ENCODE measurements around the gene ALAS2.
"Not testable (repeated sequence)": the region's sequence is repeated elsewhere in the genome, so short reads cannot be mapped to it uniquely, and the experiment has no call there.

Gene ALAS2, protein sequence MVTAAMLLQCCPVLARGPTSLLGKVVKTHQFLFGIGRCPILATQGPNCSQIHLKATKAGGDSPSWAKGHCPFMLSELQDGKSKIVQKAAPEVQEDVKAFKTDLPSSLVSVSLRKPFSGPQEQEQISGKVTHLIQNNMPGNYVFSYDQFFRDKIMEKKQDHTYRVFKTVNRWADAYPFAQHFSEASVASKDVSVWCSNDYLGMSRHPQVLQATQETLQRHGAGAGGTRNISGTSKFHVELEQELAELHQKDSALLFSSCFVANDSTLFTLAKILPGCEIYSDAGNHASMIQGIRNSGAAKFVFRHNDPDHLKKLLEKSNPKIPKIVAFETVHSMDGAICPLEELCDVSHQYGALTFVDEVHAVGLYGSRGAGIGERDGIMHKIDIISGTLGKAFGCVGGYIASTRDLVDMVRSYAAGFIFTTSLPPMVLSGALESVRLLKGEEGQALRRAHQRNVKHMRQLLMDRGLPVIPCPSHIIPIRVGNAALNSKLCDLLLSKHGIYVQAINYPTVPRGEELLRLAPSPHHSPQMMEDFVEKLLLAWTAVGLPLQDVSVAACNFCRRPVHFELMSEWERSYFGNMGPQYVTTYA
- 0 reads per million in 2 donors for total RNA-seq

- DNase-seq = no peak
These were observed at the start of gene ALAS2 for GRCh38 chrX:55030271-55031205. Gene ALAS2, minus strand, starts transcription at chrX:55030977. Its CDS starts 4,977 bp downstream, at chrX:55026000.

DNA sequence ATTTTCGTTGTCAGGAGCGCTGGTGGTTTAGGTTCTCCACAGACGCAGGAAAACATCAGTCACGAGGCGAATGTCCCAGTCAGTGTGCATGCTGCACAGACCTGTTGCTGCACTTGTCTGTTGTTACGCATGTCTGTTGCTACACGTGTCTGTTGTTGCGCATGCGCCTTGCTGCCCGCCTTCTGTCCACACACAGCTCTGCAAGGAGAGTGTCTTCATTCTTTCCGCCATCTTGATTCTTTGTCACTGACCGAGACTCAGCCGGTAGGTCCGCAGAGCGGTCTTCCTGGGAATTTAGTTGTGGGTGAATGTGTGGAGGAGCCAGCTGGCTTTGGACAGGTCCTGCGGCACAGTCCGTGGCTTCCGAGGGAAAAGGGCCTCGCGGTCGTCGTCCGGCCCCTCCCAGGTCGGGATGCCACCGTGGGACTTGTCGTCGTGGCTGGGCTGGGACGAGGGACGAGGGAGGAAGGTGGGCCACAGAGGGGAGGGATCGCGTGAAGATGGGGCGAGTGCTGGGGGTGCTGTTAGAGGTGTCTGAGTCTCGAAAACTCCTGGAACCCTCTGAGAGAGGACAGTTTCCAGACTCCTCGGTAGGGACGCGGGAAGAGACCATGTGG lies 44.2 kb upstream of the ALAS2 start, which contains the start of gene PAGE2B:
Gene PAGE2B, plus strand, starts transcription at position 180 of the 617 bp plus-strand sequence. CDS start 1,012 bp downstream, outside the sequence.
- no peak for DNase-seq

GRCh38 chrX:55072286-55072685 lies 41.5 kb upstream of the ALAS2 start:
- no peak for DNase-seq

DNA sequence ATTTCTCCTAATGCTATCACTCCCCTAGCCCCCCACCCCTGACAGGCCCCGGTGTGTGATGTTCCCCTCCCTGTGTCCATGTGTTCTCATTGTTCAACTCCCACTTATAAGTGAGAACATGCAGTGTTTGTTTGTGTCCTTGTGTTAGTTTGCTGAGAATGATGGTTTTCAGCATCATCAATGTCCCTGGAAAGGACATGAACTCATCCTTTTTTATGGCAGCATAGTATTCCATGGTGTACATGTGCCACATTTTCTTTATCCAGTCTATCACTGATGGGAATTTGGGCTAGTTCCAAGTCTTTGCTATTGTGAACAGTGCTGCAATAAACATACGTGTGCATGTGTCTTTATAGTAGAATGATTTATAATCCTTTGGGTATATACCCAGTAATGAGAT lies 36.4 kb upstream of the ALAS2 start:
- not testable (repeated sequence) for DNase-seq

GRCh38 chrX:55057675-55058249 lies 27.0 kb upstream of the ALAS2 start:
- no peak for DNase-seq

DNA sequence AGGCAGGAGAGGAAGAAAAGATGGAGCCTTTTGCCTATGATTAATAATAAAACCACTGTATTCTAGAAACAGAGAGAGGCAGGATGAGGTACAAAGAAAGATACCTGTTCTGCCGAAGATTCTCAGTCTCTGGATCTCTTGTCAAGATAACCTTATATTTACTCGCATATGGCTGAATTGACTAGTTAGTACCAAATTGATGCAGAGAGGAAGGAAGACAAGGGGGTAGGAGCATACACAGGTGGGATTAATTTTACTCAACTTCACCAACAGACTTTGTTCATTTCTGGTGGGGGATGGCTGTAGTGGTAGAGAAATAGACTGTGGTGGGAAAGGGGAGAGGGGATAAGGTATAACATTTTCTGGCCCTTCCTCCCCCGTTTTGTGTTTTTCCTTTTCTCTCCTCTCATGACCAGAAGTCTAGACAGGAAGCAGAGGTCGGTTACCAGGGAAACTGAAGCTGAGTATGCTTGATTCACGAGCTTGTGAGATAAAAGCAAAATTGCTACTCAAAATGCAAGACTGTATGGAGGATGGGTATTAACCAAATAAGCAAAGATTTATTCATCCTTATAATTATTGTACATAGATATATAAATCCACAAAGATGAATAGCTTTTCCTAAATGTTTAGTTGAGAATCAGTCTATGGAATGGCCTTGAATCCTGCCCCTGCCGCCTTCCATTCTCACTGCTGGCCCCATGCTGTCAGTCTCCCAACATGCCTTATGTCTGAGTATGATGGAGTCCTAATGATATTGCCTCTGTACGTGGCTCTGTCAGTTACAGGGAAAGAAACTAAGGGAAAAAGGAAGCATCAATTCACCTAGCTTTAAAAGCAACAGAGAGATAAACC lies 26.3 kb upstream of the ALAS2 start:
- DNase-seq = no peak

GRCh38 chrX:55050599-55050998 lies 19.8 kb upstream of the ALAS2 start:
- DNase-seq = not testable (repeated sequence)

GRCh38 chrX:55041514-55041913 lies 10.7 kb upstream of the ALAS2 start:
- no peak for DNase-seq

GRCh38 chrX:55039471-55039870 lies 8.7 kb upstream of the ALAS2 start:
- DNase-seq = no peak

DNA sequence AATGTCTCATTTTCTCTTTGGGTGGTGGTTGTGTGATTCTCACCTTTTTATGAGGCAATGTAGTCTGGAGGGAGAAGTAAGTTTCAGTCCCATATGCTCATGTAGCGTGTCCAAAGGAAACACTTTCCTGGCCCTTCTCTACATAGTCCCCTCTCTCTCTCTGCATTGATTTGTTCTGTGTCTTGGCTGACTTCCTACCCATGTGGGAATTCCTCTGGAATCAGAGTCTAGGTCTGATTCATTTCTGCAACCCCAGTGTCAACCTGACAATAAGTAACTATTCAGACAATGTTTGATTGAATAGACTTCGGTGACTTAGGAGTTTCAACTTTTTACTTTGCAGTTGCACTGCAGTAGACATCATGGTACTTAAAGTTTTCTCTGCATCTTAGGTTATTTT lies 2.7 kb upstream of the ALAS2 start:
- DNase-seq = no peak

DNA sequence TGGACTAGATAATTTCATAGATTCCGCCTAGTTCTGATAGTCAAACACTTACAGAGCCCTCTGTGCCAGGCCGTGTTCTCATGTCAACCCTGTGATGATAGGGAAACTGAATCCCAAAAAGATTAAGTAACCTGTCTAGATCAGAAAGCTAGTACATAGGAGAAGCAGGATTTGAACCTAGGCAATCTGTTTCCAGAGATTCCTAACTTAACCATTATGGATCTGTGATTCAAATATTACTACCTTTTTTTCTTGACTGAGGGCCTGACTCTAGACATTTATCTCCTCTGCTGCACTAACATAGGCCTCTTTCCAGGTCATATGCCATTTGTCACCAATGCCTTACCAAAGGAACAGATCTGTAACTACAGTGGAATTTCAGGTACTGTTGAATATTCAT lies 1.5 kb downstream of the ALAS2 start:
- DNase-seq = no peak

DNA sequence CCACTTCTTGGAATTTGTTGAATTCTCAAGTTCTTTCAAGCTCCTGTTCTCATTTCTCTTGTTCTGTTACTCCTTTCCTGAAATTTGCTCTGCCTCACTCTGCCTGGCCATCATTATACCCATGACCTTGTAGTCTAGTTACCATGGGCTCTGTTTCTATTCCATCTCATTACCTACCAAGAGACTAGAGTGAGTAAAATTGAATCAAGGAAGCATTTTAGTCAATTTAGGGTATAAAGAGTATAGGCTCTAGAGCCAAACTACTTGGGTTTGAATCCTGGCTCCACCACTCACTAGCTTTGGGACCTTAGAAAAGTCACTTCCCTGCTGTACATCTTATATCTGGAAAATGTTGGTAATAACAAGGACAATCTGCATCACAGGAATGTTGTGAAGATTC lies 2.2 kb downstream of the ALAS2 start:
- DNase-seq = no peak

DNA sequence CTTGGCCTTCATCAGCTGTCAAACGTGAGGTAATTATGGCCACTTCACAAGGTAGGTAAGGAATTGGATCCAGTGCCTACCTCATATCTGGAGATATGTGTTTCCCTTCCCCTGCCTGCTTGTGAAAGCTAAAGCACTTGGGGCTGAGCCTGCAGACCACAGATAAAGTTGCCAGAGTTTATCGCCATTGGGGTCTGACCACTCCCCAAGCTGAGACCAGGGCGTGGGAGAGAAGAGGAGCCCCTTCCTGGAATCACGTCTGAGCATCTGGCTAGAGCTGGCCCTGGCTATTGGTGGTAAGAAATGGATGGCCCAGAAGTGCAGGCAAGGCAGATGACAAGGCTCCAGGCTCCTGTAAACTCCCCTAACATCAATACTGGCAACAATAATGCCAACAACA lies 2.7 kb downstream of the ALAS2 start:
- no peak for DNase-seq

- DNase-seq = no peak
These were observed 3.9 kb downstream of the ALAS2 start for GRCh38 chrX:55026840-55027239.

- DNase-seq = no peak
These were observed 4.6 kb downstream of the ALAS2 start for GRCh38 chrX:55026143-55026542.

- DNase-seq = no peak
These were observed 15.9 kb downstream of the ALAS2 start for GRCh38 chrX:55014897-55015299.

DNA sequence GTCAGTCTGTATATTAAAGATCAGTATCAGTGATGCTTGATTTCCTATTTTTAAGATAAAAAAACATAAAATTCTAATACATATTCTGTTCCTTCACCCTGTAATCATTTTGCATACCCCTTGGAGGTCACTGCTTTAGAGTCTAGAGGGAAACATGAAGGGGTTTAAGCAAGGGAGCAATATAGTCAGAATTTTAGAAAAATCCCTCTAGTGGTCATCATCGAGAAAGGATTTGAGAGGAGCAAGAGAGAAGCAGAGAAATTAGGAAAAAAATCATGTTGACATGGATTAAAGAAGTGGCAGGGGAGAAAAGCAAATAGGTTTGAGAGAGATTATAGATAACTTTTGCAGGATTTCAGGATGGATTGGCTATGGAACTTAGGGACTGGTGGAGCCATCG lies 19.5 kb downstream of the ALAS2 start:
- DNase-seq = no peak

- no peak for DNase-seq
These were observed 22.0 kb downstream of the ALAS2 start for GRCh38 chrX:55008571-55009358.

GRCh38 chrX:55007656-55008055 lies 23.1 kb downstream of the ALAS2 start:
- DNase-seq = no peak

- no peak for DNase-seq
These were observed 23.8 kb downstream of the ALAS2 start for GRCh38 chrX:55006827-55007621.
